ENCODE data around the gene SAMD10.
"Not testable (repeated sequence)": the region's sequence is repeated elsewhere in the genome, so short reads cannot be mapped to it uniquely, and the experiment has no call there.

Gene SAMD10

GRCh38 chr20:63968136-63968927 is 11.1 kb downstream of the SAMD10 start:
- no peak for DNase-seq

- no peak for DNase-seq
These were observed 11.9 kb downstream of the SAMD10 start for GRCh38 chr20:63967330-63968135.

DNA sequence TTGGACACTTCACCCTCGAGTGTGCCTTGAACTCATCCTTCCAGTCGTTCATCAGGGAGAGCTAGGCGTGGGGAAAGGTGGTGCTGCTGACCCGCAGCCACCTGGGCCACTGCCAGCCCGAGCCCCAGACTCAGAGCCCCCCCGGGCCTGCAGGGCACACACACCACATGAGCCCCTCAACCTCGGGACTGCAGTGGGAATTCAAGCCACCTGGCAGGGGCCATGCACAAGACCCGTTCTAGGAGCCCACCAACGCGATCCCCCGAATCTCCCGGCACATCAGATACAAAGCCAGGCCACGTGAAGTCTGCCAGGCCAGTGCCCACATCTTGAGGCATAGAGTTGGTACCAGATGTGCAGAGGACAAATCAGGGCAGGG is 12.5 kb downstream of the SAMD10 start:
- no peak for DNase-seq

DNA sequence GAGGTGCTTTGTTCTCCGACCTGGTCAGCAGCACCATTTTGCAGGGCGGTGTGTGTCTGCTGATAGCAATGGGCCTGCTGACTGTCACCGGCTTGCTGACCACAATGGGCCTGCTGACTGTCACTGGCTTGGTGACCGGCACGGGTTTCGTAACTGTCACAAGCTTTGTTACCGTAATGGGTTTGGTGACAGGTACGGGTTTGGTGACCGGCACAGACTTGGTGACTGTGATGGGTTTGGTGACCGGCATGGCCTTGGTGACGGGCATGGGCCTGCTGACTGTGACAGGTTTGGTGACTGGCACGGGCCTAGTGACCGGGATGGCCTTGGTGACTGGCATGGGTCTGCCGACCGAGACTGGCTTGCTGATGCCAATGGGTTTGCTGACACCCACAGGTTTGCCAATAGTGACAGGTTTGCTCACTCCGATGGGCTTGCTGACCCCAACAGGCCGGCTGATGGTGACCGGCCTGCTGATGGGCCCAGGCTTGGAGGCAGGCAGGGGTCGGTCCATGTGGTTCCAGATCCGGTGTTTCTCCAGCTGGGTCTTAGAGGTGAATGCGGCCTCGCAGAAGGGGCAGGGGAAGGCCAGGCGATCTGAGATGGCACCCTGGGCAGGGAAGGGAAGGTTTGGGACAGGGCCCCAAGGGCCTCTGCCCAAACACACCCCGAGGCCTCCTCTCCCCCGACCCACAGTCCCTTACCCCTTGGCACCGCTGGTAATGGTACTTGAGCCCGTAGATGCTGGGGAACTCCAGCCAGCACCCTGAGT is 13.1 kb downstream of the SAMD10 start:
- no peak for DNase-seq

GRCh38 chr20:63964412-63964811 is 15.0 kb downstream of the SAMD10 start:
- no peak for DNase-seq

DNA sequence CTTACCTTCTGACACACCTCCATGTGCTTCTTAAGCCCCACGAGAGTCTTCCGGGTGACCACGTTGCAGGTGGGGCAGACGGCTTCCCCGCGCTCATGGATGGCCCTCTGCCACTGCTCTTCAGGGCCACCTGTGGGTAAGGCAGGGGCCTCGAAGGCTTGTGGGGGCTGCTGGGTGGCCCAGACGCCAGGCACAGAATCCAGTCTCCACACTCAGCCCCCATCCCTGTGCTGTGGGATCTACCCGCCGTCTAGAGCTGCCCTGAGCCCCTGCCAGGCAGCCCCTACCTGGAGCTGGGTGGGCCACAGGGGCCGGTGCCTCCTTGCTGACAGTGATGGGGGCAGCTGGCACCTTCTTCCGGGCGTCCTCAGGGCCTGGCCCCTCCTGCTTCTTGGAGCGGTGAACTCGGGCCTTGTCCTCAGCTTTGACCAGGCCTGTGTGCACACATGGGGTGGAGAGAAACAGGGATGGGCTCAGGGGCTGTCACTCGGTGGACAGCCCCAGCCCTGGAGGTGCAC is 15.6 kb downstream of the SAMD10 start:
- no peak for DNase-seq

GRCh38 chr20:63963348-63963741 is 16.1 kb downstream of the SAMD10 start:
- no peak for DNase-seq

GRCh38 chr20:63962426-63963347 is 16.8 kb downstream of the SAMD10 start:
- no peak for DNase-seq

- DNase-seq = no peak
These were observed 17.6 kb downstream of the SAMD10 start for GRCh38 chr20:63961664-63962425.

GRCh38 chr20:63960654-63961621 is 18.5 kb downstream of the SAMD10 start:
- DNase-seq = not testable (repeated sequence)

GRCh38 chr20:63959699-63960075 is 19.8 kb downstream of the SAMD10 start:
- no peak for DNase-seq

DNA sequence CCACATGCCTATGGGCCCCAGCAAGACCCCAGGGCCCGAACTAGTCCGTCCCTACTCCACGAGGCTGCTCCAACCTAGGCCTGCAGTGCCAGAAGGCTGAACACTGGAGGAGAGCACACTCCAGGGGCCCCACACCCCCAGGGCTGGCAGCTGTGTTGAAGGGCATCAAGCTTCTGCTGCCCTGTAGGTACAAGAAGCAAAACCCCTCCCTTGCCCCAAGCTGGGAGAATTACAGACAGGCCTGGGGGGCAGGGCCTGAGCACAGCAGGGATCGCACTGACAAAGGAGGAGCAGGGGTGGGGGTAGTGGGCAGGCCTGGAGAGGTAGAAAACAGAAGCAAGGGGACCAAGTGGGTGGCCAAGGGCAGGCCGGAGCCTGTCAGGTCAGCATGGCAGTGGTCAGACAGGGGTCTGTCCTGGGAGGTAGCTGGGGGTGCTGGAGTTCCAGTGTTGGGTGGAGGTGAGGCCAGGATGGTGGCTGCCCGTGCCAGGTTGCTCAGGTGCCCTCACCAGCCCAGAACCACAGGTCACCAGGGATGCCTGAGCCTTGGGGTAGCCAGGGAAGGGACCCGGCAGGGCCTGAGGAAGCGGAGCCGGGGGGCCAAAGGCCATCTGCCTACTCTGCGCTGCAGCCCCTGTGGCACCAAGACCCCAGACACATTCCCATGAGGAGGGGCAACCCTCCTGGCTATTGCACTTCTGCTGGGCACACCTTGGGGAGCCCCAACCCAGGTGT is 20.3 kb downstream of the SAMD10 start:
- no peak for DNase-seq

DNA sequence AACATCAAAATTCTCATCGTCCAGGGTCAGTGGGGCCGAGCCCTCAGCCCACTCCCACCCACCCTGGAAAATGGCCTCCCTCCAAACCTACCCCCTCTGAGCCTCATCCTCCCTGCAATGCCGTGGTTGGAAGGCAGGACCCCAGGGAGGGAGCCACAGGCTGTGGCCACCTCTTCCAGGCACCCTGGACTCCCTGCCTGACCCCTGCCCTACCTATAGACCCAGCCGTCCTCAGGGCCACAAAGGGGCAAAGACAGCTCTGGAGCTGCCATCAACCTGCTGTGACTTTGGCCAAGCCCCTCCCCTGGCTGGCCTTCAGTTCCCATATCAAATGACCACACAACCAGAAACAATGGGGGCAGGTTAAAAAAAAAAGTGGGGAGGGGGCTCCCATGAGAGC is 21.0 kb downstream of the SAMD10 start:
- DNase-seq = no peak

DNA sequence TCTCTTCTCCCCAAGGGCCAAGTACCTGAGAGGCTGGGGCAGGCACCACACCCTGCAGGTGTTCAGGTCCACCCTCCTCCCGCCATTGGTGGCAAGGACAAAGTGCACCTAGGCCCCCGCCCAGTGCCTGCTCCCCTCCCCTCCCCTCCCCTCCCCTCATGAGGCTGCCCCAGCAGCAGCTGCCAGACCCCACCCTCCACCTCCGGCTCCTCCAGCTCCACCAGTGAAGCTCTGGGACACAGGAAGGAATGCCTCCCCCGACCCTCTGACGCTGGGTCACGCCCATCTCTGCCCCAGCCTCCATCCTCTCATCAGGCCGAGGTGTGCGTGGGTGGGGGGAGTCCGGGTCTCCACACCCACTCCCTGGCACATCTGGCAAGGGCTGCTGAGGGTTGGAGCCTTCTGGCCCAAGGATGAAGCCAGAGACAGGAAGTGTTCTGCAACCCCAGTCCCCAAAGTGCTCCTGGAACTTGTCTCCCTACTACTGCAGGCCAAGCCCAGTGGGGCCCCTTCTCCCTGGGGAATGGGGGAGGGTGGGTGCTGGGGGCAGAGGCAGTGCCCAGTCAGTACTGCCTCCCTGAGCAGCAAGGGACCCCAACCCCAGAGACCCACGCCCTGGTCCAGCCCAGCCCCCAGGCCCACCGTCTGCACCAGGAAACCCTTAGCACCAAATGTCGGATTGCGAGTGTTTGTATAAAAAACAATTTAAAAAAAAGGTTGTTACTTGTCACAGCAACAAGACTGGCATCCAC is 21.6 kb downstream of the SAMD10 start:
- DNase-seq = no peak

DNA sequence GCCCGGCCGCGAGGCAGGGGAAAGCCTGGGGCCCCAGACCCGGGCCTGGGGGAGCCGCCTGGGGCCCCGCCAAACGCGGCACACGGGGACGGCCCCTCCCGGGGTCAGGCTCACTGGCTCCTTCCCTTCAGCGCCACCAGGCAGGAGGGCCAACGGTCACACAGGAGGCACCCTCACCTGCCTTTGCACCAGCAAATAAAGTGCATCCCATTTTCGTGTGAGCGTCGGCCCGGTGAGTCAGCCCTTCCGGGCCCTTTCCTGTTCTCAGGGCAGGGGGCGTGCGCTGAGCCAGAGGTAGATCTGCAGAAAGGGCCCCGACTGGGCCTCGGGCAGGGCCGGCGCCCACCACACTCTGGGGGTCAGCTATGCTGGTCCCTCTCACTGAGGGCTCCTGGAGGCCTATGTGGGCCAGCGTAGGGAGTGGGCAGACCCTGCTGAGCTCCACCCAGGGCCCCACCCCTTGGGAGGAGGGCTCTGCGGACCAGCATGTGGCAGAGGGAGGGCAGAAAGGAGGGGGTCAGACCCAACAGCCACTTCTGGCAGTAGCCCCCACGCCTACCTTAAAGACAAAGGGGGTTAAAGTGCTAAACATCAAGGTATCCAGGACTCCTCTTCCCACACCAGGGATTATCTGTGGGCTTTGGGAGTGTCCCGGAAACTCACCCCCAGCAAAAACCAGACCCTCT is 22.3 kb downstream of the SAMD10 start:
- peak; percentile 76 to 79 for DNase-seq

GRCh38 chr20:63956664-63957003 is 22.8 kb downstream of the SAMD10 start:
- DNase-seq = no peak

- peak; percentile 75 to 86 for DNase-seq
These were observed 23.4 kb downstream of the SAMD10 start, which contains the start of gene UCKL1 for GRCh38 chr20:63955827-63956663. TSS of gene UCKL1 (minus strand) at chr20:63956416. CDS start at chr20:63956372, 44 bp downstream.

Measured in SW 1271 (cell line).